Smooth muscle cell (in vitro differentiated cells): ENCODE results near the gene ZRANB3. TPM values are rescaled to one million over a fixed set of nuclear protein-coding genes. Genes with fewer than 3 reads are reported as not detected.
A peak's percentile ranks its signal among the peaks of the same experiment; 100 is the strongest.

Experiments
- polyA plus RNA-seq: library from polyadenylated mRNA; unstranded; fragments of >200 nt; fragmentation: Nextera tagmentation; extraction: Ambion mirVana; gene quantifications from 2 replicates; pipeline ENCODE4 v1.2.1, GENCODE V29; 2016
- small RNA-seq: library from RNA; depleted of rRNA; stranded (forward); fragments of <200 nt; gene quantifications from one replicate; pipeline ENCODE3, GENCODE V24; 2014
- total RNA-seq: library from RNA; depleted of rRNA; stranded (reverse); fragments of >200 nt; gene quantifications from 2 replicates; pipeline ENCODE4 v1.2.3, GENCODE V29; 2014

ZRANB3 gene
- total and polyA plus RNA-seq, 2 experiments from 2014 or later: 1.9 to 4.1 TPM

Small RNA genes within 50 kb of the gene (small RNA-seq; reads per million reads assigned to genes)
- gene SNORA40B: 0.82 reads per million, percentile 26 among the genes with 10 or more reads in this experiment

Other genes starting within 250 kb of the ZRANB3 start
- 16.3 and 20.6 TPM in 2 replicates for gene R3HDM1, start 266 bp upstream of the ZRANB3 start, total RNA-seq
- 14.2 and 17.0 TPM in 2 replicates for gene R3HDM1, start 266 bp upstream of the ZRANB3 start, polyA plus RNA-seq
- gene UBXN4, start 210.6 kb upstream of the ZRANB3 start, total RNA-seq: 80.7 and 87.1 TPM in 2 replicates
- 130 and 164 TPM in 2 replicates for gene UBXN4, start 210.6 kb upstream of the ZRANB3 start, polyA plus RNA-seq